Activated CD4-positive, alpha-beta T cell treated with anti-CD3 and anti-CD28 coated beads, Interleukin-2, amount 50 U/mL, for 16 hours (primary cell): ENCODE data around the gene SETD1B.

Experiments
- DNase-seq: peaks from one replicate; pipeline ENCODE4 v3.0.0-alpha.2; 2020

Gene SETD1B

GRCh38 chr12:121796855-121797751, 6.7 kb upstream of the SETD1B start:
- DNase-seq = no peak

DNA sequence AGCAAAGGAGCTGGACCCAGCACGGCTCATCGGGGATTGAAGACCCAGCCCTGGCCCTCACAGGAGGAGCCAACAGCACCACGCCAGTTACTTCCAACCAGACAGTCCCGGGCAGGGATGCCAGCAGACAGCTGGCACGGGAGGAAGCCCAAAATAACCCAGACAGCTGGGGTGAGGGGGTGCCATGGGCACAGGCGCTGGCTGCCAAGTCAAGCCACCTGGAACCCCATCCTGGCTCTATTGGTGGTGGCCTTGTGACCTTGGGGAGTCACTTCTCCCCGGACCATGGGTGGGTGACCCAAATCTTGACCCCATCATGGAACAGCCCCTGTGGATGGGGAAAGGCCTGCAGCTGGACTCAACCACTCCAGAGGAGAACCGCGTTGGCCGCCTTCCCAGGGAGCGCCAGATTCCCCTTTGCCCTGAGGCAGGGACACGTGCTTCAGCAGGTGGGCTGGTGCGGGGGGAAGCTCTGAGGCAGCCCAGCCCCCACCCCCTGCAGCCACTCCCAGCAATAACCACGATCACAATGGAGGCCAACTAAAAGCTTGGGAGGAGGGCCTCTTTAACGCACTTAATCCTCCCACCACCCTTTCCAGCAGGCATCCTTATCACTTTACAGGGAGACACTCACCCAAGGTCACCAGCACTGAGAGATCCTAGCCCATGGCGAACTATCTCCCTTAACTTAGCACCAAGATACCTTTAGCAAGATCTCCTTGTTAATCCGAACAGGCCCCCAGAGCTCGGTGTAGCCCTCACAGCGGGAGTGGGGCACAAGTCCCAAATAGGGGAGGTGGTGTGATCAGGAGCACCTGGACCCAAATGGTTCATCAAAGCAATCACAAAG, 5.6 kb upstream of the SETD1B start:
- DNase-seq = no peak

DNA sequence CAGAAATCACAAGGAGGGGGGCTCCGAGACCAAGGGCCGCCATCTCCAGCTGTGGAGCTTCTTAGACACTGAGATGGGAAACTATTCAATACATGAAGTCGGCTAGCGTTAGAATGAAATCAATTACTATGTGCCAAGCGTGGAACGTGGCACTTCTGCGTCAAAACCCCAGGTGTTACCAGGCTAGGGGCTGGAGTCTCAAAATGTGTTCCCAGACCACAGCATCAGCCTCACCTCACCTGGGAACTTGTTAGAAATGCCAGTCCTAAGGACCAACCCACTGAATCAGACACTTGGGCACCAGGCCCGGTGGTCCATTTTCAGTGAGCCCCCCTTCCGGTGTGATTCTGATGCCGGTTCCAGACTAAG, 5.0 kb upstream of the SETD1B start:
- DNase-seq = no peak

DNA sequence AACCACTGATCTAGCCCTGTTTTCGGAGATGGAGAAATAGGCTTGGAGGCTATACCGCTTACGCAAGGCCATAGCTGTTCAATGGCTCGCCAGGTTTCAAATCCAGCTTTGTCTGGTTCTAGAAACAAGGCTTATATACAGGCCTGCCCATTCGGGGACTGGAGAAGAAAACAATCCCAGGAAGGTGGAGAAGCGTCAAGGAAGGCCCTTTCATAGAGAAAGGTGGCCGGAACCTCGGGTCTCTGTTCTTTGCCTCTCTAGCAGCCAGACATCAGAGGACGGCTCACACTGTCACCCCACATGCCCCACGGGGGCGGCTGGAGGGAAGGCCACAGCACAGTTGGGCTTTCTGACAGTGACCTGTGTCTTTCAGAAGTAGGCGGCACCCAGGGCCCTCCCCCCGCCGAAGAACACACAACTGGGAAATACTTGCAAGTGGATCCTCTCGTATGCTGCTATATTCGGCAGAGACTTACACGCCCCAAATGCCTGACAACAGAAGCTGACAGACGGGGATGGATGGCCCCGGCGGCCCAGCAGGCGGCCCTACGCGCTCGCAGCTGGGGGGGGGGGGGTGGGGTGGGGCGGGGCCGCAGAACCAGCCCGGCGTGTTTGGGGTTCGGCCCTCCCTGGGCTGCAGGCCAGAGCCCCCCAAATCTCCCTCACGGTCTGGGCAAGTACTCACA, 4.5 kb upstream of the SETD1B start:
- no peak for DNase-seq

DNA sequence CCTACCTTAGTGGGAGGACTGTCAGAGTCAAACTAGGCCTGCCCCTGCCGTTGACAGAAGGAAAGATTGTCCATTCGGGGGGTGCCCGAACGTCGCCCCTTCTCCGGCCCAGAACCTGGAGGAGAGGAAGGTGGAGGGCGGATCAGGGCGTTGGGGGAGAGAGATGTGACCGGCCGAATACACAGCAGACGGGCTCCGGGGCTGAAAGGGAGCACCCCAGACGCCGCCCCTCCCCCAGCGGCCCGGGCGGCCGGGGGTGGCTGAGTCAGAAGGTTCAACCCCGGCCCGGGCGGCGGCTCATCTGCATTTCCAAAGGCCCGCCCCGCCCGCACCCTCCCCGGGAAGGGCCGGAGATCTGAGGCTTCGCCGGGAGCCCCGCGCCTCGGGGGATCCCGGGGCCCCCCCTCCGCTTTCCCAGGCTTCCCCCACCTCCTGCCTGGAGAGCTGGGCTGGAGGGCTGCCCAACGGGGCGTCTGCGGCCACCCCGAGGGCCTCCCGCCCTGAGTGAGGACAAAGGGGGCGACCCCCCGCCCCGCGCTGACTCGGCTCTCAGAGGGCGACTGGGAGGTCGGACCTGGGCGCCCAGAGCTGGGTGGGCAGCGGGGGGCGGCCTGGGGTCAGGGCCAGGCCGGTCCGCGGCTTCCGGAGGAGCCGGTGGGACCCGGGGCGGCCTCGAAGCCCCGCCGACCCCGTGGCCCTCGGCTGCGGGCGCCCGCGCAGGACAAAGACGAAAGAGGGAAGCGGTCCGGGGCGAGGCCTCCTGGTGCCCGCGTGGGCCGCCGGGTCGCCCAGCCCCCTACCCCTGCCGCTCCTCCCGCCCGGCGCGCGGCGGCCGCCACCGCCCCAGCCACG, 3.7 kb upstream of the SETD1B start:
- peak; percentile 83 for DNase-seq

DNA sequence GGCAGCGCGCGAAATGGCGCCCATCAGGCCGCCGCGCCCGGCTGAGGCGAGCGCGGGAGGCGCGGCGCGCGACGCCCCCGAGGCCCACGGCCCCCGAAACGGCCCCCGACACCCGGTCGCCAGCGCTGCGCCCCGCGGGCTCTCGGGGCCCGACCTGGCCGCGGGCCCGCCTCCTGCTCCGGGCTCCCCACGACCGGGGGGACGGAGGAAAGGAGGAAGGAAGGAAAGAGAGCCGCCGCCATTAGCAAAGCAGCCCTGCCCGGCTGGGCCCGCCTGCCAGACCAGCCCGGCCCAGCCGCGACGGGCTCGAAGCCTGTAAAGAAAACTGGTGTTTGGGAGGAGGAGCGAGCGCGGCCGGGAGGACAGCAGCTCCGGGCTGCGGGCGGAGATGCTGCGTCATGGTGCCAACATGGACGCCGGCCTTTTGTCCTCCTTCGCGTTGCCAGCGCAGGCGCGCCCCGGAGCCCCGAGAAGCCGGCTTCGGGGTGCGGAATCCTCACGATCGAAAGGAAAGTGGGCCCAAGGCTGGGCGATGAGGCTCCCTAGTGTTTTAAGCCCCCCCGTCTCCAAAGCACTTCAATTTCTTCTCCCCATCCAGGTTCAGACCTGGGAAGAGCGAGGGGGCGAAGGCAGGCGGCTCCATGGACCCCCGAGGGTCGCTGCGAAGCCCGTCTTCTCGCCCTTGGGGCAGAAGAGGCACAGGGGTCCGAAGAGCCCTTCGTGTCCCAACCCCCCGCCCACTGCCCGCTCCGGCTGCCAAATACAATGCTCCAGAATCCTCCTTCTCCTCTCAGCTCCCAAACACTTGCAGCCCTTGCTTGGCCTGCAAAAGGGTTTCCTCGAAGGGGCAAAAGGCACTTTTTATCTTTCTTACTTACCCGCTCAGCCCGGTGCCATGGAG, 2.9 kb upstream of the SETD1B start:
- peak; percentile 74 for DNase-seq

DNA sequence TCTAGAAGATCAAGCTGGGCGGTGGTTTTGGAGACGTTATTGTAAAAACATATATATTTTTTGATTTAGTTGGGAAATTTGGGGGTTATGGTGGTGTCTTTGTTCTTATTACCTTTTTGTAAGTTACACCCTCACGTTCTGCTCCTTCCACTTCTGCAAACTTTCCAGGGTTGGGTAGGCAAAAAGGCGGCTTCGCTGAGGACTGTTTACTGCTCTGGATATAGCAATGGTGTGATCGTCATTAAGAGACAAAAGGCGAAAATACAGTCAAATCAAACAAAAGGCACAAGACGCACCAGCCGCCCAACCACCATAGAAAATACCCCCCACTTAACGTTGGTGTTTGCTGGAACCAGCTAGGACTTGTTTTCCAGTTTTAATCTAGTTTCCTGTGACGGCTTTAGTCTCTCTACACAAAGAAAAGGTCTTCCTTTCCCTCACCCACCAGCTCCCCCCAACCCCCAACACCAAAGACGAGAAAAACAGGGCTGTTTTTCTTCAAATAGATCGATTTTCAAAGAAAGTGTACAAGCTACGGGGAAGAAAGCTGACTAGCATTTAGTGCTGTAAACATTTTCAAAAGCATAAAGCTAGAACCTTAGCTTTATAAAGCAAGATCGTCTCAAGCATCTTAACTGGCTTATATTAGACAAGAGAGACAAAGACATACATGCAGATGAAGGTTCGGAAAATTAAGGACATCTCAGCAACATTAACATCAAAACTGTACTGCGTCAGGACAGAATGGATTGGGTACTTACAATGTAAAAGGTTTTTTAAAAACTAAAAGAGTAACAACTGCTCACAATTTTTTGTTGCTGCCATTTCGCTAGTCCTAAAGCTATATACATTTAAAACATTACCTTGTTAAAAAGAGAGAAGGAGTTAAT, 2.0 kb upstream of the SETD1B start:
- DNase-seq = peak; percentile 74

GRCh38 chr12:121802485-121802842, 1.3 kb upstream of the SETD1B start:
- no peak for DNase-seq

DNA sequence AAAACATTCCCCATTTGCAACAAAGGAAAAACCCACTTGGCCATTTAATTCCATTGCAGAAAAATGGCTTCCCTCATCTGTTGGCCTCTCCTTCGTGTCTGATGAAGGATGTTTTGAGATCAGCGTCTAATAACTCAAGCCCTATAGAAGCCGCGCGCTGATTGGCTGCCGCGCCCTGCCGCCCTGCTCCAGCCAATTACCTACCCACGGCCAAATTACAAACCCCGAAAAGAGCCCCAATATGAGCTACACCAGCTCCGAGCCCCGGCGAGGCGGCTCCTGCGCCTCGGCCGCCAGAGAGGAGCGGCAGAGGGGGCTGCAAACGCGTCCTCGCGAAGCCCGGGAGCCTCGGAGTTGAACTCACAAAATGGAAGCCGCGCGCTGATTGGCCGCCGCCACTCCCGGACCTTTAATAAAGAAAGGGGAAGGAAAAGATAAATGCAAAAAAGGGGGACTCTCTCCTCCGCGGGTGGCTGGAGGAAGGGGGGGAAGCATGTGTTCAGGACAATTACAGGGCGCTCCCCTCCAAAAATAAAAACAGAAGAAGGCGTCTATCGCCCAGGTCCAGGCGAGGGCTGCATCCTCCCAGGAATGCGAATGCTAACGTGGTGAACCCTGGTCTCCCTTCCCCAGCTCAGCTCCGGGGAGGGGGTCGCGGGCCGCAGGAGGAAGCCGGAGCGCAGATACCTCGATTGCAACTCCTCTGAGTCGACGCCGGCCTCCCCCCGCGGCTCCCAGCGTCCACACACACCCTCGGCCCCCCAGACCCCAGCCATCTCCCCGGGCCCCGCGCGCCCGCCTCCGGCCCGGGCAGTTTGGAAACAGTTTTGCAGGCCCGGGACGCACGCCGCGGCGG, 738 bp upstream of the SETD1B start:
- DNase-seq = peak; percentile 96

DNA sequence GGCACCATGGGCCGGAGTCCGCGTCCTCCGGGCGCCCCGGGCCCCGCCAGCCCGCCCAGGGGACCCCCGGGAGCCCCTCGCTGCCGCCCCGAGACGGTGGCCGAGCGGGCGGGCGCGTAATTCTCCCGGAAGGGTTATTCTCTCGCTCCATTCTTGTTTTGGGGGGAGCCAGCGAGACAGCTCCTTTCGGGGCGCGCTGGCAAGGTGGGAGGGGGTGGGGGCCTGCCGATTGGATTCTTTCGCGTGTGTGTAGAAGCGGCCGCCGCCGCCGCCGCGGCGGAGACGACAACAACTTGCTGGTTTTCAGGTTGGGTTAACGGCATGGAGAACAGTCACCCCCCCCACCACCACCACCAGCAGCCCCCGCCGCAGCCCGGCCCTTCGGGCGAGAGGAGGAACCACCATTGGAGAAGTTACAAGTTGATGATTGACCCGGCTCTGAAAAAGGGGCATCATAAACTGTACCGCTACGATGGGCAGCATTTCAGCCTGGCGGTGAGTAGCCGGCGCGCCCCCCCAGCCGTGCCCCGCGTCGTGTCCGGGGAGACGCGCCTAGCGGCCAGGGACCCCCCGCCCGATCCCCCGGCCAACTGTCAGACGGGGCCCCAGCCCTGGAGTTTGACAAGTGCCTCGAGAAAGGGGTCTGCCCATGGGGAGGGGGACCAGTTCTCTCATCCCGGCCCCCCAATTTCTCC, 755 bp downstream of the SETD1B start:
- DNase-seq = no peak

GRCh38 chr12:121805171-121806008, 1.6 kb downstream of the SETD1B start:
- no peak for DNase-seq

- DNase-seq = no peak
These were observed 2.3 kb downstream of the SETD1B start for GRCh38 chr12:121806009-121806545.

DNA sequence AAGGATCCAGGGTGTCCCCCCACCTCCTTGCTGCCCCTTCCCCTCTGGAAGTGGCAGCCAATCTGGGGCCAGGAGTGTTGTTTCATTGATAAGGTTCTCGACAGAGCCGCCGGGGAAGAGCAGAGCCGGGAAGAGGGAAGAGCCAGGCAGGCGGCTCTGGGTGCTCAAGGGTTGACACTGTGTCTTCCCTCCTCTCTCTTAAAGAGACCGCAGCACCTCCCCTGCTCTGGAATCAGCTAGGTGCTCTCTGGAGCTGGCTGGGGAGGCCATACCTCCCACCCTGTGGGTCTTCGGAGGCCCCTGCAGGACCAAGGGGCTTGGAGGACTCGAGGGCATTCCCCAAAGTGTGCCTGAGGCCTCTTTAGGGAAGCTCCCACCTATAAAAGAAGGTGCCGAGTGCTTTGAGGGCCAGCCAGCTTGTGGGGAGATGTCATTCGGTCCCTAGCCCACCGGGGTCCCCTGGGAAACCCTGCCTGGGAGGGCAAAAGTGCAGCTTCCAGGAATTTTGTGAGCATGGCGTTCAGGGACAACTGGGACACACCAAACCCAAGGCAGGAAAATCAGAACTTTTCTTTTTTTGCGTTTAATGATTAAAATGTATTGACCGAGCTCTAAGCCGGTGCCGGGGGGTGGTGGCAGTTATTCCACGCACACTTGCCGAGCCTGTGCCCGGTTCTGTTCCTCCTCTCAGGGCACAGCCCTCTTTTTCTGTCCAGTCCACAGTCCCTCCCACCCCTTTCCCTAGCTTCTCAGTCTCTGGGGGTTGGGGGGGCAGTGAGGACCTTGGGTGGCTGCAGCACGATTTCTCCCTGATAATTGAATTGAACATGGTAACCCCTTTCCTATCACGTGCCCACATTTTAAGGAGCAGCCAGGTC, 3.0 kb downstream of the SETD1B start:
- no peak for DNase-seq

DNA sequence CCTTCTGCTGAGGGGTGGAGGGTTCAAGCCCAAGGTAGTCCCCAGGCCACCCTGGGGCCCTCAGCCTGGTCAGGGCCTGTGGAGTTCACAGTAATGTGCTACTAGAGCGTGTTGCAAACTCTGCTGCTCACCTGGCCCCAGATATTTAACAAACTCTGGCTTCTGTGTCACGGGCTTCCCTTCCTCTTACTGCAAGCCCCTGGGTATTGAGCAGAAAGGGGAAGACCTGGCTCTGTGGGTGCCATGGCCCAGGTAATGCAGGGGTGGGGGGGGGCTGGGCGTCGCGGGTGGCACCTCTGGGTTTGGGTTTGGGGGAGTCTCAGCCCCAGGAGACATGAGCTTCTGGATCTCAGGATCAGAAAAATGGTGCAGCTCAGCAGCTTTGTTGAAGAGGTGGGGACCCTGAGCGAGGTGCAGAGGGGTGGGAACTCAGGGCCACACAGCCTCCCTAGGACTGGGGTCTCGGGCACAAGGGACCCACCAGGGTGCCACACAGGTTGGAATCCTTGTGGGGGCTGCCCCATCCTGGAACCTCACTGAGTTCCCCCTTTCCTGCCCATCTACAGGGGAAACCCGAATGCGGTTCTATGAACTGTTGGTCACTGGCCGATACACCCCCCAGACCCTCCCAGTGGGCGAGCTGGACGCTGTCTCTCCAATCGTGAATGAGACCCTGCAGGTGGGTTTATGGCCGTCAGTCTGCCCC, 4.0 kb downstream of the SETD1B start:
- DNase-seq = no peak

GRCh38 chr12:121808623-121809022, 4.8 kb downstream of the SETD1B start:
- no peak for DNase-seq

- DNase-seq = no peak
These were observed 5.9 kb downstream of the SETD1B start for GRCh38 chr12:121809712-121810116.
